VCaP (cell line): ENCODE measurements around the gene STK32C.

Experiments
- H3K27ac ChIP-seq: fragments of 450-650 bp; 2 replicates; pipeline ENCODE4 v1.5.1; 2017
- TF ChIP-seq, protein P1 (sequence below): fragments of 450-650 bp; conservative IDR thresholded peaks from 2 replicates; pipeline ENCODE4 v1.5.1; 2017; ENCODE audit warnings: mild to moderate bottlenecking, moderate library complexity

Gene STK32C

DNA sequence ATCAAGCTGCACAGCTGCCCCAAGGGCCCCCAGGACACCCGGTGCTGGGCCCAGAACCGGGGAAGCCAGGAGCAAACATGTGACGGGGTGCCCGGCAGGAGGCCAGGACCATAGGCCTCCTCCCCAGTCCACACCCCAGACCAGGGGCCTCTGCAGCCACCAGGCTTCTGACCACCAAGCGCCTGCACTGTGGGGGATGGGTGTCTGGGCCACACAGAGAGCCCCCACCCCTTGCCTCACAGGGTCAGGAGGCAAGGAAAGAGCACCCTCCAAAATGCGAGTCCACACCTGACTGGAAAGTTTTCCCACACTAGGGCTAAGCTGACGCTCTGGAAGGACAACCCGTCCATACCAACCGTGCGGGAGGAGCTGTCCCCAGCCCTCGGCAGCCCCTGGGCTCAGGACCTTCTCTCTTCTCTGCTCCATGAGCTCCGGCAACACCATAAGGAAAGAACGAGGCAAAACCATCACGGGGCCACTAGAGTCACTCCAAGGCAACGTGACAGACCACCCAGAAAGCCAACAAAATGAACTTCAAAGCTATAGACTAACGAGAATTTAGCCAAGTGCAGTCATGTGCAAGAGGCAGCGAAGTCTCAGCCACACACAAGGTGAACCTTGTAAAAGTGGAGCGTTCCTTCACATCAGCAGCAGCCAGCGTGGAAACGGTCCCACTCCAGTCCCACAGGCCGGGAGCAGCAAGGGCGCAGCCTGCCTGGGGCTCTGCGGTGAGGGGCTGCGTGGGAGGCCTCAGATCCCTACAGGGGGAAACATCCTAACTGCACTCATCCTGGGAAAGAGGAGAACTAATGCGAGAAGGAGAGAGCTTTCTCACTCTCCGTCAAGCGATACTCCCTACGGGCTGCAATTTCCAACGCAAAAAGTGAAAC is 5.1 kb downstream of the STK32C start:
- TF ChIP-seq, protein P1, sequence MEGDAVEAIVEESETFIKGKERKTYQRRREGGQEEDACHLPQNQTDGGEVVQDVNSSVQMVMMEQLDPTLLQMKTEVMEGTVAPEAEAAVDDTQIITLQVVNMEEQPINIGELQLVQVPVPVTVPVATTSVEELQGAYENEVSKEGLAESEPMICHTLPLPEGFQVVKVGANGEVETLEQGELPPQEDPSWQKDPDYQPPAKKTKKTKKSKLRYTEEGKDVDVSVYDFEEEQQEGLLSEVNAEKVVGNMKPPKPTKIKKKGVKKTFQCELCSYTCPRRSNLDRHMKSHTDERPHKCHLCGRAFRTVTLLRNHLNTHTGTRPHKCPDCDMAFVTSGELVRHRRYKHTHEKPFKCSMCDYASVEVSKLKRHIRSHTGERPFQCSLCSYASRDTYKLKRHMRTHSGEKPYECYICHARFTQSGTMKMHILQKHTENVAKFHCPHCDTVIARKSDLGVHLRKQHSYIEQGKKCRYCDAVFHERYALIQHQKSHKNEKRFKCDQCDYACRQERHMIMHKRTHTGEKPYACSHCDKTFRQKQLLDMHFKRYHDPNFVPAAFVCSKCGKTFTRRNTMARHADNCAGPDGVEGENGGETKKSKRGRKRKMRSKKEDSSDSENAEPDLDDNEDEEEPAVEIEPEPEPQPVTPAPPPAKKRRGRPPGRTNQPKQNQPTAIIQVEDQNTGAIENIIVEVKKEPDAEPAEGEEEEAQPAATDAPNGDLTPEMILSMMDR = no peak
- H3K27ac ChIP-seq = no peak overlapping the region

DNA sequence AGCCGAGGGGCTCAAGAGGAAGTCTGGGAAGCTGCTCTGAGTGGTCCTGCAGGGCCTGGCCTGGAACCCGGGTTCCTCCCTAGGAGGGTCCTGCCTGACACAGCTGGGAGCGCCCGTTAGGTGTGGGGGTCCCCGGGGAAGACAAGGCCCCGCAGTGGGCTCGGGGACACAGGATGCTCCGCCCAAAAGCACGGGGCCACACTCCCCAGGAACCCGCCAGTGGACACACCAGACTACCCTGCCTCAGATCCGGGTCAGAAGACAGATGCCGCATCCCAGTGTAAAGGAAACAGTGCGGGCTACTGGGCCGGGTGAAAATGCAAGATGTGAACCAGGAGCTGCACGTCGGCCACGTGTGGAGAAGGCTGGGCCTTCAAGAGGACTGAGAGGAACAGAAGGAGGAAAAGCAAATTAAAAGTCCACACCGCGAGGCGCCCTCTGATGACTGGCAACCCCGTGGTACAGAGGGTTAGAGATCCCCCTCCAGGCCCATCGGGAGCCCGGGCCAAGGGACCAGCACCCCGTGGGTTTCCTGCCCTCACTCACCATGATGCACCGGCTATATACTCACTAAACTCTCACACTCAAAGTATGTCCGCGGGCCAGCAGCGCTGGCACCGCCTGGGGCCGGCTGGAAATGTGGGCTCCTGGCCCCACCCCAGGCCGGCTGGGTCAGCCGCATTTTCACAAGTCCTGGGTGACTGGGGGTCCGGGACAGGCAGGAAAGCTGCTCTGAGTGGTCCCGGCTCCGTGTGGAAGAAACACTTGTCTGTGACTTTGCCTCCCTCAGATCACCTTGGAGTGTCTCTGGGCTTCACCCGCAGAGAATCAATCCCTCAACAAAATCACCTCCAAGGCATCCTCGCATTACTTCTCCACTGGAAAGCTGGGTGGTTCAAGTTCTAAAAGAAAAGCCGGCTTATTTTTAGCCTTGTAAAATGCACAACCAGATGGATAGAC is 6.1 kb downstream of the STK32C start:
- TF ChIP-seq, protein P1 = no peak
- no peak overlapping the region for H3K27ac ChIP-seq

- no peak overlapping the region for H3K27ac ChIP-seq
- TF ChIP-seq, protein P1 = no peak
Measured at GRCh38 chr10:132300582-132300981, 7.2 kb downstream of the STK32C start.

- H3K27ac ChIP-seq = no peak overlapping the region
- TF ChIP-seq, protein P1 = no peak
Measured at GRCh38 chr10:132299371-132300336, 8.1 kb downstream of the STK32C start.

DNA sequence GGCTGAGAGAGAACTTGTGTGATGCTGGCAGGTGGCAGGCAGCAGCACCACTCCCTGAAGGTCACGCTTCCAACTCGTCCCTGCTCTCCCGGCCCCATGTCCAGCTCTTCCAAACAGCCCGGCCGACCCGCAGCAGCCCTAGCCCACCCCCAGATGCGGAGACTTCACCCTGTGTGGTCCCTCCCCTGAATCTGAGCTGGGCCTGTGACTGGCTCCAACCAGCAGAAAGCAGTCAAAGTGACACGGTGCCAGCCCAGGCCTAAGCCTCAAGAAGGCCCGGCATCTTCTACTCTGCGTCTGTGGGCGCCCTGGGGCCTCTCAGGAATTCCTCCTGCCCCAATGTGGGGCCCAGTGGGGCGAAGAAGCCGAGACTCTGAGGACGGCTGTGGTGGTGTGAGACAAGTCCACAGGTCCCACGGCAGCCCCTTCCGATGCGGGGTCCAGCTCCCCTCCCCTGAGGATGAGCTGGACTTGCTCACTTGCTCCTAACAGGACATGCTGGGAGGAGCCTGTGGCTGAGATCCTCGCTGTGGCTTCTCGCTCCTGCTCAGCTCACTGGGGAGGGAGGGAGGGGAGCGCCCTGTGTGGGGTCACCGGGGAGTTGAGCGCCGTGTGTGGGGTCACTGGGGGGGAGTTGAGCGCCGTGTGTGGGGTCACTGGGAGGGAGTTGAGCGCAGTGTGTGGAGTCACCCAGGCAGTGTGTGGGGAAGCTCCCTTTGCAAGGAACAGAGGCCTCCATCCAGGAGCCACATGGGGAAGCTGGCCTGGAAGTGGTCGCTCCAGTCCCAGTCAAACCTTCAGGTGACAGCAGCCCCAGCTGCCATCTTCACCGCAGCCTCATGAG is 9.5 kb downstream of the STK32C start:
- no peak overlapping the region for H3K27ac ChIP-seq
- TF ChIP-seq, protein P1 = no peak

GRCh38 chr10:132297526-132297925 is 10.2 kb downstream of the STK32C start:
- TF ChIP-seq, protein P1 = no peak
- H3K27ac ChIP-seq = no peak overlapping the region
